IMR-90 (cell line): Measurements from ENCODE around the gene EIF4E3. TPM values are rescaled to one million over a fixed set of nuclear protein-coding genes. Genes with fewer than 3 reads are reported as not detected.

Experiments used
- ATAC-seq: fragments of 200-7000 bp; cut with Tn5 transposase; 2 replicates; pipeline ENCODE4 v1.9.1; 2020; ENCODE audit warnings: low read depth, mild to moderate bottlenecking, moderate library complexity
- BruUV-seq: library from RNA; stranded (reverse); fragments of 400-500 nt; replicated peaks from 2 replicates; lab custom pipeline; 2021; lab: Mats Ljungman, UMichigan
- CTCF ChIA-PET: fragments of 300-600 bp; formaldehyde crosslinking; extraction: SDS; loops from one replicate; lab custom pipeline; 2021; ENCODE audit warnings: antibody characterized with exemption; lab: Yijun Ruan, JAX
- POLR2A ChIA-PET: fragments of 300-600 bp; sonication (Branson Sonifier 250); formaldehyde crosslinking; loops from one replicate; lab custom pipeline; 2022; ENCODE audit warnings: antibody characterized with exemption; ENCODE audit not compliant: unreplicated experiment; lab: Charles Lee
- DNase-seq: peaks from one replicate; pipeline ENCODE4 v3.0.0; 2013
- H2AFZ ChIP-seq: replicated peaks from 2 replicates; pipeline ENCODE3; 2013; ENCODE audit warnings: low read length, mild to moderate bottlenecking; ENCODE audit not compliant: poor library complexity
- H2AK5ac ChIP-seq: 2 replicates; pipeline ENCODE4 v1.6.1; 2013; ENCODE audit warnings: low read depth, low read length, inconsistent platforms
- H2AK9ac ChIP-seq: replicated peaks from 2 replicates; pipeline ENCODE3; 2013; ENCODE audit warnings: mild to moderate bottlenecking, low read depth, low read length, moderate library complexity; ENCODE audit not compliant: poor library complexity
- H2BK120ac ChIP-seq: 2 replicates; pipeline ENCODE4 v1.6.1; 2013; ENCODE audit warnings: low read depth, low read length, inconsistent platforms
- H2BK15ac ChIP-seq: 3 replicates; pipeline ENCODE4 v1.6.1; 2013; ENCODE audit warnings: low read depth, low read length, inconsistent platforms
- H2BK20ac ChIP-seq: 2 replicates; pipeline ENCODE4 v1.6.1; 2013; ENCODE audit warnings: low read depth, mild to moderate bottlenecking, inconsistent platforms, low read length, moderate library complexity
- H2BK5ac ChIP-seq: 2 replicates; pipeline ENCODE4 v1.6.1; 2013; ENCODE audit warnings: mild to moderate bottlenecking, low read depth, low read length, inconsistent platforms; ENCODE audit not compliant: poor library complexity, severe bottlenecking
- H3K14ac ChIP-seq: replicated peaks from 2 replicates; pipeline ENCODE4 v1.6.1; 2013; ENCODE audit warnings: low read depth, low read length, inconsistent platforms
- H3K18ac ChIP-seq: 2 replicates; pipeline ENCODE4 v1.6.1; 2013; ENCODE audit warnings: low read depth, low read length, control low read depth
- H3K23ac ChIP-seq: 2 replicates; pipeline ENCODE4 v1.6.1; 2013; ENCODE audit warnings: low read depth, low read length, inconsistent platforms
- H3K27ac ChIP-seq: 2 replicates; pipeline ENCODE4 v1.5.1; 2013; ENCODE audit warnings: mild to moderate bottlenecking, control low read depth, low read length; ENCODE audit not compliant: insufficient read depth
- H3K27me3 ChIP-seq: 2 replicates; pipeline ENCODE4 v1.6.1; 2013; ENCODE audit warnings: low read length; ENCODE audit not compliant: control insufficient read depth, insufficient read depth
- H3K36me3 ChIP-seq: 2 replicates; pipeline ENCODE4 v1.6.1; 2013; ENCODE audit warnings: low read length, mixed read lengths; ENCODE audit not compliant: control insufficient read depth, insufficient read depth
- H3K4ac ChIP-seq: 2 replicates; pipeline ENCODE4 v1.6.1; 2013; ENCODE audit warnings: low read depth, low read length, inconsistent platforms
- H3K4me1 ChIP-seq: 2 replicates; pipeline ENCODE4 v1.6.1; 2013; ENCODE audit warnings: low read length, mixed read lengths; ENCODE audit not compliant: control insufficient read depth, insufficient read depth
- H3K4me2 ChIP-seq: 2 replicates; pipeline ENCODE4 v1.6.1; 2013; ENCODE audit warnings: low read depth, mild to moderate bottlenecking, control low read depth, low read length, moderate library complexity
- H3K4me3 ChIP-seq: 2 replicates; pipeline ENCODE4 v1.5.1; 2013; ENCODE audit warnings: low read depth, mild to moderate bottlenecking, control low read depth, low read length, moderate library complexity; ENCODE audit not compliant: insufficient read depth
- H3K56ac ChIP-seq: 2 replicates; pipeline ENCODE4 v1.6.1; 2013; ENCODE audit warnings: low read length, inconsistent platforms; ENCODE audit not compliant: insufficient read depth; ENCODE audit errors: extremely low read depth
- H3K79me1 ChIP-seq, 2 experiments: 2 replicates each; pipeline ENCODE4 v1.6.1; 2013; ENCODE audit warnings: low read length in 2 of 2, inconsistent platforms in 1 of 2, low read depth in 1 of 2
- H3K9ac ChIP-seq: 2 replicates; pipeline ENCODE4 v1.6.1; 2013; ENCODE audit warnings: low read depth, low read length, control low read depth
- H3K9me1 ChIP-seq: 2 replicates; pipeline ENCODE4 v1.6.1; 2013; ENCODE audit warnings: low read length, inconsistent platforms; ENCODE audit not compliant: insufficient read depth
- H3K9me3 ChIP-seq: 2 replicates; pipeline ENCODE4 v1.6.1; 2013; ENCODE audit warnings: low read length; ENCODE audit not compliant: control insufficient read depth, insufficient read depth
- H4K20me1 ChIP-seq: 2 replicates; pipeline ENCODE4 v1.6.1; 2013; ENCODE audit warnings: low read length, inconsistent platforms; ENCODE audit not compliant: insufficient read depth
- H4K5ac ChIP-seq: 2 replicates; pipeline ENCODE4 v1.6.1; 2013; ENCODE audit warnings: mild to moderate bottlenecking, low read depth, low read length, control low read depth
- H4K8ac ChIP-seq, 2 experiments: 2 replicates each; pipeline ENCODE4 v1.6.1; 2013; ENCODE audit warnings: low read depth in 2 of 2, low read length in 2 of 2, control low read depth in 1 of 2, inconsistent platforms in 1 of 2
- H4K91ac ChIP-seq: 2 replicates; pipeline ENCODE4 v1.6.1; 2013; ENCODE audit warnings: low read depth, low read length, inconsistent platforms; ENCODE audit not compliant: insufficient read depth
- BHLHE40 ChIP-seq: fragments of 150-350 bp; IDR thresholded peaks from 2 replicates; pipeline ENCODE4 v1.6.1; 2016; ENCODE audit warnings: mild to moderate bottlenecking, low read depth, low read length
- CEBPB ChIP-seq: IDR thresholded peaks from 2 replicates; pipeline ENCODE4 v1.6.1; 2012; ENCODE audit warnings: low read depth, low read length, improper control_type of control experiment
- CHD1 ChIP-seq: IDR thresholded peaks from 2 replicates; pipeline ENCODE4 v1.6.1; 2012; ENCODE audit warnings: low read depth, low read length, improper control_type of control experiment
- CTCF ChIP-seq: conservative IDR thresholded peaks from 2 replicates; pipeline ENCODE4 v1.5.1; 2012; ENCODE audit warnings: mild to moderate bottlenecking, low read depth, low read length, improper control_type of control experiment
- ELK1 ChIP-seq: fragments of 150-350 bp; IDR thresholded peaks from 2 replicates; pipeline ENCODE4 v1.6.1; 2016; ENCODE audit warnings: low read depth, mild to moderate bottlenecking, low read length, moderate library complexity, borderline replicate concordance
- FOS ChIP-seq: fragments of 150-350 bp; IDR thresholded peaks from 2 replicates; pipeline ENCODE4 v1.6.1; 2016; ENCODE audit warnings: low read depth, low read length
- MAFK ChIP-seq: IDR thresholded peaks from 2 replicates; pipeline ENCODE4 v1.6.1; 2012; ENCODE audit warnings: low read depth, low read length, improper control_type of control experiment
- MAZ ChIP-seq: IDR thresholded peaks from 2 replicates; pipeline ENCODE4 v1.6.1; 2012; ENCODE audit warnings: low read depth, mild to moderate bottlenecking, low read length, improper control_type of control experiment, moderate library complexity, borderline replicate concordance
- MXI1 ChIP-seq: IDR thresholded peaks from 2 replicates; pipeline ENCODE4 v1.6.1; 2012; ENCODE audit warnings: low read depth, mild to moderate bottlenecking, low read length, moderate library complexity, borderline replicate concordance
- NFE2L2 ChIP-seq: fragments of 150-350 bp; IDR thresholded peaks from 2 replicates; pipeline ENCODE4 v1.6.1; 2016; ENCODE audit warnings: low read depth, mild to moderate bottlenecking, low read length
- POLR2A ChIP-seq: IDR thresholded peaks from 2 replicates; pipeline ENCODE4 v1.6.1; 2012; ENCODE audit warnings: mild to moderate bottlenecking, low read depth, low read length
- RAD21 ChIP-seq: IDR thresholded peaks from 2 replicates; pipeline ENCODE4 v1.6.1; 2012; ENCODE audit warnings: low read length, improper control_type of control experiment
- RCOR1 ChIP-seq: IDR thresholded peaks from 2 replicates; pipeline ENCODE4 v1.6.1; 2012; ENCODE audit warnings: mild to moderate bottlenecking, low read length, improper control_type of control experiment; ENCODE audit not compliant: insufficient replicate concordance
- RFX5 ChIP-seq: IDR thresholded peaks from 2 replicates; pipeline ENCODE4 v1.8.0; 2012; ENCODE audit warnings: low read depth, mild to moderate bottlenecking, low read length, moderate library complexity
- SMC3 ChIP-seq: fragments of 150-350 bp; IDR thresholded peaks from 2 replicates; pipeline ENCODE4 v1.6.1; 2016; ENCODE audit warnings: low read depth, mild to moderate bottlenecking, antibody characterized with exemption, low read length, moderate library complexity
- USF2 ChIP-seq: fragments of 150-350 bp; IDR thresholded peaks from 2 replicates; pipeline ENCODE4 v1.6.1; 2017; ENCODE audit warnings: mild to moderate bottlenecking, antibody characterized with exemption, low read length, low read depth
- WGBS, 2 experiments: methylation state at CpG; one replicate each; pipeline versions ENCODE4 v1.1.5 to v1.1.7; 2013; ENCODE audit warnings: missing lambda C conversion rate in 2 of 2; ENCODE audit not compliant: insufficient read length in 1 of 2; ENCODE audit errors: extremely low coverage in 2 of 2; 5-methylcytosine and 5-hydroxymethylcytosine counted together
- dilution Hi-C: fragments of 300-500 bp; cut with HindIII; formaldehyde crosslinking; loops from one replicate; pipeline ENCODE4 v1.14.3; 2018; ENCODE audit warnings: low sequenced_read_pairs; ENCODE audit not compliant: unreplicated experiment
- in situ Hi-C: fragments of 300-500 bp; cut with MboI; formaldehyde crosslinking; loops from 3 replicates; pipeline ENCODE4 v1.14.3; 2019; ENCODE audit warnings: low sequenced_read_pairs, inconsistent platforms, mixed read lengths
- intact Hi-C: fragments of 100-400 bp; cut with micrococcal nuclease; formaldehyde crosslinking; loops from 2 replicates; pipeline ENCODE4 v1.10.0; 2022
- polyA plus RNA-seq, 3 experiments: library from polyadenylated mRNA; depleted of rRNA; stranded (reverse); fragments of >200 nt; gene quantifications; 2 replicates each; pipeline ENCODE4 v1.2.3, GENCODE V29; 2012; ENCODE audit warnings: low replicate concordance in 1 of 3
- total RNA-seq: library from RNA; depleted of rRNA; stranded (reverse); fragments of >200 nt; gene quantifications from 2 replicates; pipeline ENCODE4 v1.2.3, GENCODE V29; 2012

The EIF4E3 gene
- total and polyA plus RNA-seq, 2 of the 4 experiments (the other 2 are of a cell fraction): 0.72 to 1.1 TPM

GRCh38 chr3:71647751-71648150 is 77.5 kb downstream of the EIF4E3 start:
- H3K9me1 ChIP-seq: no peaks in the 10 kb centered on the region
- H3K27me3 ChIP-seq: peaks cover 7% of the 10 kb centered on the region; the same call in 1 of the 2 replicates
- POLR2A ChIA-PET: interaction anchor here (0.5 kb wide), 1 partner anchor 813 kb away, joined by 3 read pairs; no protein-coding TSS in a partner anchor
- no peak overlapping the region for H2BK120ac ChIP-seq
- H3K4me1 ChIP-seq: no peaks in the 10 kb centered on the region
- H3K79me1 ChIP-seq: no peaks in the 10 kb centered on the region
- no peaks in the 10 kb centered on the region for H4K20me1 ChIP-seq
- H3K4me3 ChIP-seq: no peak overlapping the region
- no peak overlapping the region for H3K4me2 ChIP-seq
- WGBS, 2 experiments: no CpG with 5 or more reads among the region's 3 CpGs
- H3K18ac ChIP-seq: no peak overlapping the region
- H3K4ac ChIP-seq: no peak overlapping the region
- no peak overlapping the region for H4K91ac ChIP-seq
- TF ChIP-seq NFE2L2: no peak
- TF ChIP-seq MAFK: no peak
- no peak for TF ChIP-seq SMC3
- no peak for TF ChIP-seq BHLHE40
- TF ChIP-seq CEBPB: no peak
- no peak for TF ChIP-seq POLR2A
- no peak for TF ChIP-seq ELK1
- TF ChIP-seq USF2: no peak
- no peak for TF ChIP-seq MAZ
- no peak for TF ChIP-seq CTCF
- no peak for TF ChIP-seq CHD1
- no peak for TF ChIP-seq MXI1
- no peak for TF ChIP-seq FOS
- no peak for TF ChIP-seq RAD21
- TF ChIP-seq RFX5: no peak
- no peak for TF ChIP-seq RCOR1
- no peaks in the 10 kb centered on the region for H3K9me3 ChIP-seq
- ATAC-seq (no peak), DNase-seq (no peak)
- H2AK9ac ChIP-seq: no peak overlapping the region
- CTCF ChIA-PET: interaction anchor here (1.2 kb wide), 1 partner anchor 10 kb away, joined by 3 read pairs; no protein-coding TSS in a partner anchor
- no peak overlapping the region for H3K14ac ChIP-seq
- no peak overlapping the region for H2BK5ac ChIP-seq
- BruUV-seq: no TSS peak
- dilution Hi-C loops: no loop called here
- in situ Hi-C loops: no loop called here
- no peak overlapping the region for H3K27ac ChIP-seq
- H3K9ac ChIP-seq: no peak overlapping the region
- no peak overlapping the region for H3K56ac ChIP-seq
- no peak overlapping the region for H4K5ac ChIP-seq
- intact Hi-C loops: no loop called here
- H3K23ac ChIP-seq: no peak overlapping the region
- H4K8ac ChIP-seq: no peak overlapping the region
- H2BK20ac ChIP-seq: no peak overlapping the region
- no peak overlapping the region for H2BK15ac ChIP-seq
- no peak overlapping the region for H2AK5ac ChIP-seq
- H2AFZ ChIP-seq: no peak overlapping the region
- no peaks in the 10 kb centered on the region for H3K36me3 ChIP-seq
